Kidney epithelial cell (primary cell): ENCODE measurements around the gene RBP2. TPM values are rescaled to one million over a fixed set of nuclear protein-coding genes. Genes with fewer than 3 reads are reported as not detected.

Experiments used
- DNase-seq: peaks from one replicate; pipeline ENCODE4 v3.0.0-alpha.2; 2010; ENCODE audit warnings: low read depth
- H3K27me3 ChIP-seq: 2 replicates; pipeline ENCODE4 v1.6.0; 2011; ENCODE audit warnings: low read length; ENCODE audit not compliant: control insufficient read depth, insufficient read depth
- H3K36me3 ChIP-seq: 2 replicates; pipeline ENCODE4 v1.5.1; 2011; ENCODE audit warnings: low read length; ENCODE audit not compliant: control insufficient read depth, insufficient read depth
- H3K4me3 ChIP-seq: 2 replicates; pipeline ENCODE4 v1.5.1; 2011; ENCODE audit warnings: low read depth, mild to moderate bottlenecking, control low read depth, low read length
- CTCF ChIP-seq: IDR thresholded peaks from 2 replicates; pipeline ENCODE4 v1.5.1; 2011; ENCODE audit warnings: mild to moderate bottlenecking, moderate library complexity, low read length, control low read depth, inconsistent platforms; ENCODE audit not compliant: insufficient read depth, poor library complexity, severe bottlenecking
- total RNA-seq: library from RNA; depleted of rRNA; stranded (reverse); fragments of >200 nt; gene quantifications from 2 replicates; pipeline ENCODE4 v1.2.3, GENCODE V29; 2015

RBP2 gene
- total RNA-seq, 1 donor from 2014 or later = not detected

GRCh38 chr3:139449566-139449965 lies 26.8 kb downstream of the RBP2 start:
- no peak for DNase-seq
- Histone ChIP-seq H3K36me3 (no peaks in the 10 kb centered on the region), H3K4me3 (no peak overlapping the region), H3K27me3 (no peaks in the 10 kb centered on the region)
- TF ChIP-seq CTCF = no peak

- Histone ChIP-seq H3K27me3 (no peaks in the 10 kb centered on the region), H3K4me3 (no peak overlapping the region), H3K36me3 (no peaks in the 10 kb centered on the region)
- DNase-seq = peak; percentile 14
- TF ChIP-seq CTCF = no peak
Measured at GRCh38 chr3:139448104-139448503, 28.2 kb downstream of the RBP2 start.

- TF ChIP-seq CTCF = no peak
- H3K4me3 ChIP-seq = no peak overlapping the region
- no peaks in the 10 kb centered on the region for H3K36me3 ChIP-seq
- DNase-seq = no peak
- H3K27me3 ChIP-seq = no peaks in the 10 kb centered on the region
Measured at GRCh38 chr3:139447486-139447885, 28.8 kb downstream of the RBP2 start.

GRCh38 chr3:139444446-139444845 lies 31.9 kb downstream of the RBP2 start:
- no peak for DNase-seq
- Histone ChIP-seq H3K4me3 (no peak overlapping the region), H3K27me3 (no peaks in the 10 kb centered on the region), H3K36me3 (no peaks in the 10 kb centered on the region)
- TF ChIP-seq CTCF = no peak

GRCh38 chr3:139443186-139443585 lies 33.1 kb downstream of the RBP2 start:
- no peaks in the 10 kb centered on the region for H3K36me3 ChIP-seq
- no peak overlapping the region for H3K4me3 ChIP-seq
- no peak for TF ChIP-seq CTCF
- H3K27me3 ChIP-seq = no peaks in the 10 kb centered on the region
- no peak for DNase-seq

- DNase-seq = no peak
- H3K36me3 ChIP-seq = no peaks in the 10 kb centered on the region
- no peak overlapping the region for H3K4me3 ChIP-seq
- no peak for TF ChIP-seq CTCF
- H3K27me3 ChIP-seq = no peaks in the 10 kb centered on the region
Measured at GRCh38 chr3:139441656-139442055, 34.7 kb downstream of the RBP2 start.
